Measurements from ENCODE around the gene S1PR3.

The S1PR3 gene

GRCh38 chr9:88969646-88970373 is 21.5 kb upstream of the S1PR3 start:
- DNase-seq (ENCODE audit: low read depth in 2 of 2): no peak

GRCh38 chr9:88971131-88971960 is 19.9 kb upstream of the S1PR3 start:
- no peak for DNase-seq (ENCODE audit: low read depth in 2 of 2)

- DNase-seq (ENCODE audit: low read depth in 2 of 2): no peak
Observed at GRCh38 chr9:88972401-88972800, 18.9 kb upstream of the S1PR3 start.

GRCh38 chr9:88973281-88974045 is 17.8 kb upstream of the S1PR3 start:
- DNase-seq (ENCODE audit: low read depth in 2 of 2): no peak

GRCh38 chr9:88974641-88975040 is 16.6 kb upstream of the S1PR3 start:
- DNase-seq (ENCODE audit: low read depth in 2 of 2): no peak

DNA sequence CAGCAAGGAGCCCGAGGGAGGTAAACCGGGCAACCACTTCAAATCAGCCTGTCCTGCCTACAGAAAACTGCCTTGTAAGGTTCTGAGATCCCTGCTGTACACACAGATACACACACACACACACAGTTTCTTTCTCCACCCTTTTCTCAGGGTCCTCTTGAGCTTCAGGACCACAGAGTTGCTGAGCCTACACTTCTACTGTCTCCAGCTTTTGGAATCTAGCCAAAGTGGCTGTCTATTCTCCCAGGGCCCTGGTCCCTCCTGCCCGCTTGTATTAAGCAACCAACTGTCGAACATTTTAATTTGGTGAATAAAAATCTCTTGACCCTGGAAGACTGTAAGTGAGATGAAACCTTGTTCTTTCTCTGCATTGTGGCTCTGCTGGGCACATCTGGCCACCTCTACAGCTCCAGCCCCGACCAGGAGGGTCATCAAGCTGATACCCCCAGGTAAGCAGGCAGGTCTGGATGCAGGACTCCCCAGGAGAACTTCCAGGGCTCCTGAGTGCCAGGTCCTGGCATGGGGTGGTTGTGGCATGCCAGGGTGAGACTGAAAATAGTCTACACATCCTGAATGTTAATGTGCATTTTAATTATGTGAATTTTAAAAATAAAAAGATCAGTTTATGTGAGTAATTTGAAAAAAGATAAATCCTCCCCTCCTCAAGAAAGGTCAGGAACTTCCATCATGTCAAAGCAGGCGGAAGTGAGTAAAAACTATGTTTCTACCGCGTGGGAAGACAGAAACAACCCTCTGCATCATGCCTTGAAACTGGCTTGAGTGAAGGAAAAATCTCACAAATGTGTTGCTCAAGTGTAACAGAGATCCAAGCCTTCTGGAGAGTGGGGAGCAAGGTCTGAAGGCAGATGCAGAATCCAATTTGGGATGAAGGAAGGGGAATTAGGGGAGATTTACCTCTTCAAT is 15.0 kb upstream of the S1PR3 start:
- no peak for DNase-seq (ENCODE audit: low read depth in 2 of 2)

DNA sequence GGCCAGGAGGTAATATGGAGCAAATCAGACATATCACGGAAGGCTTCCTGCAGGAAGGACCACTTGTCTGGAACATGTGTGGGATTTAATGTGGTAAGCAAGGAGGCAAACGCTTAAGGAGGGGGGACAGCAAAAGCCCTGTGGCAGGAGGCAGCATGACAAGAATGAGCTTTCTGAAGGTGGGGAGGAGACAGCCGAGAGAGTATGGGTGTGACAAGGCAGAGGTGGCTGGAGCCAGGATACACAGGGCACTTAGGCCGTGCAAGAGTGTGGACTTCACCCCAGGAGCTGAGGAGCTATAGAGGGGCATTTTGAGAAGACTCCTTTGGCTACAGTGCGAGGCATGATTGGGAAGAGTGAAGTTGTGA is 14.4 kb upstream of the S1PR3 start:
- no peak for DNase-seq (ENCODE audit: low read depth in 2 of 2)

- no peak for DNase-seq (ENCODE audit: low read depth in 2 of 2)
Observed at GRCh38 chr9:88978034-88978433, 13.2 kb upstream of the S1PR3 start.

- no peak for DNase-seq (ENCODE audit: low read depth in 2 of 2)
Observed at GRCh38 chr9:88979021-88979420, 12.2 kb upstream of the S1PR3 start.

- no peak for DNase-seq (ENCODE audit: low read depth in 2 of 2)
Observed at GRCh38 chr9:88979791-88980190, 11.5 kb upstream of the S1PR3 start.

GRCh38 chr9:88980740-88981203 is 10.5 kb upstream of the S1PR3 start:
- no peak for DNase-seq (ENCODE audit: low read depth in 2 of 2)

- DNase-seq (ENCODE audit: low read depth in 2 of 2): no peak
Observed at GRCh38 chr9:88983865-88984542, 7.3 kb upstream of the S1PR3 start.

- DNase-seq (ENCODE audit: low read depth in 2 of 2): no peak
Observed at GRCh38 chr9:88984543-88984883, 6.8 kb upstream of the S1PR3 start.

DNA sequence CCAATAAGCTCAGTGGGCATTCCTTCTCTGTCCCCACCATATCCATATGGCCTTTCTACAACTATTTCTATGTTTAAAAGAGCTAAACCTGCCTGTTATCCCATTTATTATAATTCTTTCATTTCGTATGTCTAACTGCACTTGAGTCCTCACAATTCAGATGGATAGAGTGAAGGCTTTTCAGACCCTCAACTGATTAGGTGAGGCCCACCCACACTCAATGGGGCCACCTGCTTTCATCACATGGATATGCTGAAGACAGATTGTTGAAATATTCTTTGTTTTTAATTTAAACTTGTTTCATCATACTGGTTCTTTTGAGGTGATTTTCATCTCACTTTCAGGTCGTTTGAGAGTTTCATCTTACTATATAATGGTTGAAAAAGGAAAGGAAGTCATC is 5.7 kb upstream of the S1PR3 start:
- DNase-seq (ENCODE audit: low read depth in 2 of 2): no peak

DNA sequence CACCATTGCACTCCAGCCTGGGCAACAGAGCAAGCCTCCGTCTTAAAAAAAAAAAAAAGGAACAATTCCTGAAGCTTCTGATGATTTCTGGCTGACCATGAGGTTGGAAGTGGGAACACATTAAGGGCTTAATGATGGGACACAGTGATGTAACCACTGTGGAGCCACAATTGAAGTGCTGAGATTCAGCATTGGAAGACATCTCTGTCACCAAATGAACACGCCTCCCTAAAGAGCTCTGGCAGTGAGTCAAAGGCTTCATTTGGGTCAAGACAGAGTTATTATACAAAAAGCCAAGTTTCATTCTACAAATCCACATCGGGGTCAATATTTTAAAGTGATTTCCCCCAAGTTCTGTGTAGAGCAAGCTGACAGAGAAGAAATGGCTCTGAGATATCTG is 4.5 kb upstream of the S1PR3 start:
- no peak for DNase-seq (ENCODE audit: low read depth in 2 of 2)

DNA sequence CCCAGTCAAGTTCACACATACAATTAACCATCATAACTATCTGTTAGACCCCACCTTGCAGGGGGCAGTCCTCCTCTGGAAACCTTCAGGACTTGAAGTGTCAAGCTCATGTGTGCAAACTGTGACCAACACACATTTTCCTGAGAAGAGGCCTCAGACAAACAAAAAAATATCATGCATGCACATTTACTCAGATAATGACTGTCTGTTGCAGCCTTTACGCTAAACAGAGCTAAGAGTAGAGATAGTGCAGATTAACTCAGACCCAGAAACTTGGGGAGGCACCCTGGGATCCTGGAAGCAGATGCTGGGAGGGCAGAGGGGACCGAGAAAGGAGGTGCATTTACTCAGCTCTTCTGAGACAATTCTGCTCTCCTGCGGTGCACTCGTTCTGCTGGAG is 3.6 kb upstream of the S1PR3 start:
- no peak for DNase-seq (ENCODE audit: low read depth in 2 of 2)

DNA sequence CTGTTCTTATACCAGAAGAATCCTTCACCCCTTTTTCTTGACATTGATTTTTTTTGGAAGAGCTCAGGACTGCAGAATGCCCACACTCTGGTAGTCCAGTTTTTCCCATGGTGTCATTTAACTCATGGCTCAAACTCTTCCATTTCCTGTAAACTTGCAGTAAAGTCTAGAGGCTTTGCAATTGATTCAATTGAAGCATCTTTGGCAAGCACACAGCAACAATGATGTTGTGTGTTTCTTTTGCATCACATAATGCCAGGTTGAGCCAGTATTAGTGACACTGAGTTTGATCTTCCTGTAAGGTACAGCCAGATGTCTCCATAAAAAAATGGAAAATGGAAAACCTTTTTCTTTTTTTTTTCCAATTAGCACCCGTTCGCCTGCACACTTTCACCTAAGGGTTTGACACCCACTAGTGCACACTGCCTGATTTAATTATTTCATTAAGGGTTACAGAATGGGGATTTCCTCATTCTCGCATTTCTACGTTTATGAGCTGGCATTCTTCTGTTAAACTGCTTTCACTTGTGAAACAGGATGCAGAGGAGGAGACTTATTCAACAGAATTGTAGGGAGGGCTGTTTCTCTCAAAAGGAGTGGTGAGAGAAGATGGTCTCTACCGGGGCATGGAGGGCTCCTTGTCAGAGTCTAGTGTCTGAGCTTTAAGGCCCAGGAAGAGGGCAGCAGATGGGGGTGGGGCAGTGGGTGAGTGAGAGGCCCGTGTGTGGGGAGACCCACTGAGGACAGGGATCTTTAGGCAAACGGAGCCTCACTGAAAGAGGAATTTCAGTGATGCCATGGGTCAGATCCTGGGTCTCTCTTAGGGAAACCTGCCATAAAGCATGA is 2.2 kb upstream of the S1PR3 start:
- no peak for DNase-seq (ENCODE audit: low read depth in 2 of 2)

DNA sequence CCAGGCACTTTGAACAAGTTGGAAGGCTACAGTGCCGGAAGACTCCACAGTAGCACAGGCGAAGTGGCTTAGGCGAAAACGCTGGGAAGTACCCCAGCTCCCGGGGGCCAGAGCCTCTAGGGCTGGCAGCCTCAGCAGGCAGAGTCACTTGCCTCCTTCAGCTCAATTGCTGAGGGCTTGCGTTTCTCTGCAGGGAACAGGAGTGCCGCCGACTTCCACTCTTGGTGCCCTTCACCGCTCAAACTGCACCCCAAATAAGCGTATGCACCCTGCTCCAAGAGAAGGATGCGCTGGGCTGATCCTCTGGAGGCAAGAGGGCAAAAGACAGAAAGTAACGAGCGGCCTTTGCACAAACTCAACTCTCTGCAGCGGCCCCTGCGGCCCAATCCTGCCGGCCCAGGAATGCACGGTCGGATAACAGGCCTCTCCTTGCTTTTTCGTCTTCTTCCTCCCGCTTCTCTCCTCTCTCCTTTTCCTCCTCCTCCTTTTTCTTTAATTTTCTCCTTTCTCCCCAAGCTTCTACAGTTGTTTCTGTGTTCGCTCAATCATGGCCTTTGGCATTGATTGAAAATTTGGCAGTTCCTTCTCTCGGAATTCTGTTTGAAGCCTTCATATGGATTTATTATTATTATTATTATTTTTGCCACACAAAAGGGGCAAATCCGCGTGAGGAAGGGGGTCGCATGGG is 1.1 kb upstream of the S1PR3 start:
- no peak for DNase-seq (ENCODE audit: low read depth in 2 of 2)

GRCh38 chr9:88990729-88991065 is 571 bp upstream of the S1PR3 start:
- DNase-seq (ENCODE audit: low read depth in 2 of 2): no peak

- no peak for DNase-seq (ENCODE audit: low read depth in 2 of 2)
Observed at GRCh38 chr9:88992556-88992955, 1.3 kb downstream of the S1PR3 start.

Measured in stimulated activated CD4-positive, alpha-beta T cell treated with anti-CD3 and anti-CD28 coated beads, Interleukin-15, amount 100 ng/mL, for 48 hours (primary cell).